Neural progenitor cell (in vitro differentiated cells): ENCODE results near the gene MTR. TPM values are rescaled to one million over a fixed set of nuclear protein-coding genes. Genes with fewer than 3 reads are reported as not detected.

Source experiments
- DNase-seq: peaks from one replicate; pipeline ENCODE4 v3.0.0-alpha.2; 2016; ENCODE audit warnings: low spot score
- H2AFZ ChIP-seq: fragments of 200-600 bp; sonication (generic); replicated peaks from 2 replicates; pipeline ENCODE4 v1.6.1; 2016; ENCODE audit warnings: antibody characterized with exemption
- H3F3A ChIP-seq: fragments of 200-600 bp; sonication (generic); 2 replicates; pipeline ENCODE4 v1.6.1; 2016; ENCODE audit warnings: antibody characterized with exemption, low read depth
- H3K27ac ChIP-seq: fragments of 200-600 bp; sonication (generic); 2 replicates; pipeline ENCODE4 v1.5.1; 2016; ENCODE audit warnings: mild to moderate bottlenecking
- H3K27me3 ChIP-seq: fragments of 200-600 bp; sonication (generic); 2 replicates; pipeline ENCODE4 v1.6.1; 2016; ENCODE audit warnings: mild to moderate bottlenecking, moderate library complexity
- H3K36me3 ChIP-seq: fragments of 200-600 bp; sonication (generic); 2 replicates; pipeline ENCODE4 v1.5.1; 2016
- H3K4me1 ChIP-seq: fragments of 200-600 bp; sonication (generic); 2 replicates; pipeline ENCODE4 v1.6.1; 2016; ENCODE audit warnings: mixed run types
- H3K4me2 ChIP-seq: fragments of 200-600 bp; sonication (generic); 2 replicates; pipeline ENCODE4 v1.6.1; 2016
- H3K4me3 ChIP-seq: fragments of 200-600 bp; sonication (generic); 2 replicates; pipeline ENCODE4 v1.5.1; 2016
- H3K79me2 ChIP-seq: fragments of 200-600 bp; sonication (generic); 2 replicates; pipeline ENCODE4 v1.6.1; 2016; ENCODE audit warnings: low read depth
- H3K9ac ChIP-seq: fragments of 200-600 bp; sonication (generic); 2 replicates; pipeline ENCODE4 v1.6.1; 2016
- H3K9me3 ChIP-seq: fragments of 200-600 bp; sonication (generic); 2 replicates; pipeline ENCODE4 v1.5.1; 2016; ENCODE audit warnings: low read depth
- H4K20me1 ChIP-seq: fragments of 200-600 bp; sonication (generic); 2 replicates; pipeline ENCODE4 v1.6.1; 2016; ENCODE audit warnings: low read depth
- H3K27ac Mint-ChIP-seq: 3 replicates; pipeline ENCODE4 v1.8.0; 2021; ENCODE audit warnings: mixed read lengths
- H3K27me3 Mint-ChIP-seq: 2 replicates; pipeline ENCODE4 v1.8.0; 2022; ENCODE audit warnings: low read depth, mild to moderate bottlenecking, inconsistent platforms, moderate library complexity, mixed read lengths; ENCODE audit not compliant: insufficient read depth
- H3K36me3 Mint-ChIP-seq: 3 replicates; pipeline ENCODE4 v1.8.0; 2021; ENCODE audit warnings: mixed read lengths
- H3K4me1 Mint-ChIP-seq: 3 replicates; pipeline ENCODE4 v1.8.0; 2021; ENCODE audit warnings: mixed read lengths
- H3K4me3 Mint-ChIP-seq: 3 replicates; pipeline ENCODE4 v1.8.0; 2021; ENCODE audit warnings: mild to moderate bottlenecking, moderate library complexity, mixed read lengths
- H3K9me3 Mint-ChIP-seq: 3 replicates; pipeline ENCODE4 v1.8.0; 2020; ENCODE audit warnings: mixed read lengths
- EZH2 ChIP-seq: fragments of 200-600 bp; sonication (generic); IDR thresholded peaks from 2 replicates; pipeline ENCODE4 v1.6.1; 2017; ENCODE audit warnings: antibody characterized with exemption, mild to moderate bottlenecking, moderate library complexity
- EZH2phosphoT487 ChIP-seq: fragments of 200-600 bp; sonication (generic); IDR thresholded peaks from 2 replicates; pipeline ENCODE4 v1.6.1; 2017; ENCODE audit warnings: antibody characterized with exemption
- total RNA-seq: library from RNA; depleted of rRNA; stranded (reverse); fragments of >200 nt; gene quantifications from 2 replicates; pipeline ENCODE4 v1.2.3, GENCODE V29; 2015; ENCODE audit warnings: low replicate concordance
- TF ChIP-seq, protein P1 (sequence below): fragments of 200-600 bp; sonication (generic); IDR thresholded peaks from 2 replicates; pipeline ENCODE4 v1.5.1; 2017; ENCODE audit warnings: antibody characterized with exemption, mild to moderate bottlenecking

The MTR gene
- total RNA-seq, 1 donor from 2014 or later: 27.3 TPM

DNA sequence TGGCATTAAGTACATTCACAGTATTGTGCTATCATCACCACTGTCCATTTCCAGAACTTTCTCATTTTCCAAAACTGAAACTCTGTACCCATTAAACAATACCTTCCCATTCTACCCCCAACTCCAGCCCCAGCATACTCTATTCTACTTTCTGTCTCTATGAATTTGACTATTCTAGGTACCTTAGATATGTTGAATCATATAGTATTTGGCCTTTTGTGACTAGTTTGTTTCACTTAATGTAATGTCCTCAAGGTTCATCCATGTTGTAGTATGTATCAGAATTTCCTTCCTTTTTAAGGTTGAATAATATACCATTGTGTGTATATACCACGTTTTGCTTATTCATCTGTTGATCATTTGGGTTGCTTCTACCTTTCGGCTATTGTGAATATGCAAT, 11.5 kb downstream of the MTR start:
- no peaks in the 10 kb centered on the region for H4K20me1 ChIP-seq
- H3K4me3 Mint-ChIP-seq: no peak overlapping the region
- no peak overlapping the region for H3K4me3 ChIP-seq
- H3K36me3 Mint-ChIP-seq: peaks cover 25% of the 10 kb centered on the region
- H3K4me1 Mint-ChIP-seq: no peaks in the 10 kb centered on the region
- H3K27ac ChIP-seq: no peak overlapping the region
- H3K27ac Mint-ChIP-seq: no peak overlapping the region
- H3K36me3 ChIP-seq: no peaks in the 10 kb centered on the region
- no peaks in the 10 kb centered on the region for H3F3A ChIP-seq
- H3K9me3 ChIP-seq: no peaks in the 10 kb centered on the region
- no peak for TF ChIP-seq EZH2phosphoT487
- no peak overlapping the region for H3K4me2 ChIP-seq
- no peak overlapping the region for H3K9ac ChIP-seq
- DNase-seq: no peak
- no peaks in the 10 kb centered on the region for H3K27me3 ChIP-seq
- H3K9me3 Mint-ChIP-seq: no peaks in the 10 kb centered on the region
- H3K4me1 ChIP-seq: no peaks in the 10 kb centered on the region
- H2AFZ ChIP-seq: no peak overlapping the region
- no peaks in the 10 kb centered on the region for H3K27me3 Mint-ChIP-seq
- H3K79me2 ChIP-seq: peaks cover 10% of the 10 kb centered on the region

DNA sequence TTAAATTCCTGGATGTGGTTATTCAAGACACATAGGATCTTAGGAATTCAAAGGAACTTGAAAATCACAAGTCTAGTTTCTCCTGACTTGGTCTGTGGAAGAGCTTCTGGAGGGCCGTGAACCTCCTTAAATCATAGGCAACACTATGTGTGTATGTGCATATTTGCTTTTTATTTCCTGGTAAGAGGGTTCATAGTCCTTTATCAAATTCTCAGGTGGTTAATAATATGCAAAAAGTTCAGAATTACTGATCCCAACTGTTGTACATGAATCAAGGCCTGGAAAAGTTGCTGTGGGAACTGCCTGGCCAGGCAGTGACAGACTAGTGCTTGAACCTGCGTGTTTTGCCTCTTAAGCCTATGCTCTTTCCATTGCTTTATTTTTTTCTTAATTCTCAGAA, 12.9 kb downstream of the MTR start:
- H3K79me2 ChIP-seq: peaks cover 3% of the 10 kb centered on the region
- Mint-ChIP-seq H3K9me3 (no peaks in the 10 kb centered on the region), H3K36me3 (peaks cover 25% of the 10 kb centered on the region), H3K4me3 (no peak overlapping the region), H3K27ac (no peak overlapping the region), H3K27me3 (no peaks in the 10 kb centered on the region), H3K4me1 (no peaks in the 10 kb centered on the region)
- H3K9ac ChIP-seq: no peak overlapping the region
- no peak for DNase-seq
- no peaks in the 10 kb centered on the region for H3K9me3 ChIP-seq
- no peak overlapping the region for H3K4me2 ChIP-seq
- H3K36me3 ChIP-seq: no peaks in the 10 kb centered on the region
- H3F3A ChIP-seq: no peaks in the 10 kb centered on the region
- H3K27me3 ChIP-seq: no peaks in the 10 kb centered on the region
- H2AFZ ChIP-seq: no peak overlapping the region
- H4K20me1 ChIP-seq: no peaks in the 10 kb centered on the region
- H3K27ac ChIP-seq: no peak overlapping the region
- no peak overlapping the region for H3K4me3 ChIP-seq
- no peaks in the 10 kb centered on the region for H3K4me1 ChIP-seq
- no peak for TF ChIP-seq EZH2phosphoT487
- TF ChIP-seq EZH2: no peak
- TF ChIP-seq, protein P1, sequence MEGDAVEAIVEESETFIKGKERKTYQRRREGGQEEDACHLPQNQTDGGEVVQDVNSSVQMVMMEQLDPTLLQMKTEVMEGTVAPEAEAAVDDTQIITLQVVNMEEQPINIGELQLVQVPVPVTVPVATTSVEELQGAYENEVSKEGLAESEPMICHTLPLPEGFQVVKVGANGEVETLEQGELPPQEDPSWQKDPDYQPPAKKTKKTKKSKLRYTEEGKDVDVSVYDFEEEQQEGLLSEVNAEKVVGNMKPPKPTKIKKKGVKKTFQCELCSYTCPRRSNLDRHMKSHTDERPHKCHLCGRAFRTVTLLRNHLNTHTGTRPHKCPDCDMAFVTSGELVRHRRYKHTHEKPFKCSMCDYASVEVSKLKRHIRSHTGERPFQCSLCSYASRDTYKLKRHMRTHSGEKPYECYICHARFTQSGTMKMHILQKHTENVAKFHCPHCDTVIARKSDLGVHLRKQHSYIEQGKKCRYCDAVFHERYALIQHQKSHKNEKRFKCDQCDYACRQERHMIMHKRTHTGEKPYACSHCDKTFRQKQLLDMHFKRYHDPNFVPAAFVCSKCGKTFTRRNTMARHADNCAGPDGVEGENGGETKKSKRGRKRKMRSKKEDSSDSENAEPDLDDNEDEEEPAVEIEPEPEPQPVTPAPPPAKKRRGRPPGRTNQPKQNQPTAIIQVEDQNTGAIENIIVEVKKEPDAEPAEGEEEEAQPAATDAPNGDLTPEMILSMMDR: no peak

DNA sequence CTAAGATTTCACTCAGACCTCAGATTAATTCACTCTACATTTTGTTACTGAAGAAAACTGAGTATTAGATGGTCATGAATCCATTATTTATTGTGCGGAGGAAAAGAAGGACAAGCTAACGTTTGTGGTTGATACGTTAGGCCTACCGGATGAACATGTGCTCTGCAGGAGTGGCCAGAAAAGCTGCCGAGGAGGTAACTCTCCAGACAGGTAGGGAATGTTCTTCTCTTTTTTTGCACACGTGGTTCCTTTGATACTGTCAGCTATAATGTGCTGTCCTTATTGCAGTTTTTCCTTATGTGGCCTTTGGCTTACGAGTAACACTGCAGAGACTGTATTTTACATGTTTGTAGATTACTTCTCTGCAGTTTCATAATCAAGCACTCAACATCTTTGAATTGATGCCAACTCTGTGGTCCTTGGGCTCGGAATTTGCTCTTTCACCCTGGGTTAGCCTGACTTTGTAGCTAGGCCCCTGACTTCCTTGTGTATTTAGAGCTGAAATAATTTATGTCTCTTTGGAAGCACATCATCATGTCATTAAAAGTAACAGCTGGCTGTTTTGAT, 13.6 kb downstream of the MTR start:
- peaks cover 26% of the 10 kb centered on the region for H3K36me3 Mint-ChIP-seq
- DNase-seq: no peak
- Histone ChIP-seq H4K20me1 (no peaks in the 10 kb centered on the region), H3K4me1 (no peaks in the 10 kb centered on the region), H3K9me3 (no peaks in the 10 kb centered on the region), H3K4me3 (no peak overlapping the region), H3K4me2 (no peak overlapping the region), H2AFZ (no peak overlapping the region), H3K79me2 (no peaks in the 10 kb centered on the region), H3K27me3 (no peaks in the 10 kb centered on the region), H3K27ac (no peak overlapping the region), H3K9ac (no peak overlapping the region), H3K36me3 (no peaks in the 10 kb centered on the region), H3F3A (no peaks in the 10 kb centered on the region)
- TF ChIP-seq, protein P1: no peak
- no peak for TF ChIP-seq EZH2phosphoT487
- no peak for TF ChIP-seq EZH2
- H3K27me3 Mint-ChIP-seq: no peaks in the 10 kb centered on the region
- H3K9me3 Mint-ChIP-seq: no peaks in the 10 kb centered on the region
- no peak overlapping the region for H3K4me3 Mint-ChIP-seq
- no peak overlapping the region for H3K27ac Mint-ChIP-seq
- no peaks in the 10 kb centered on the region for H3K4me1 Mint-ChIP-seq

DNA sequence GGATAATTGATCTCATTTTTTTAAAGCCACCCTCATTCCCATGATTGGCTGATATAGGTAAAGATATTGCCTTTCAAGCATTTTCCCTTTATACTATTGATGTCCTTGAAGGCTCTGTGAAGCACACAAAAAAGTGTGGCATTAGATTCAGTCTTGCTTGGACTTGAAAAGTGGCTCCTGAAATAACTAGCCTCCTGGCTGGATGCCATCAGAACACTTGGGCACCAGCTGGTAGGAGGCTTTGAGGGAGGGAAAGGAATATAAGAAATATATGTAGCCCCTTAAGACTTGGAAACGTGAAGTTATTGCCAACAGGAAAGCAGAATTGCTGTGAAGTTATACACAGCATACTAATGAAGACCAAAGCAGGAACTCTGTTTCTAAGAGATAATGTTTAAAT, 14.1 kb downstream of the MTR start:
- H3K79me2 ChIP-seq: no peaks in the 10 kb centered on the region
- Mint-ChIP-seq H3K27ac (no peak overlapping the region), H3K9me3 (no peaks in the 10 kb centered on the region), H3K27me3 (no peaks in the 10 kb centered on the region), H3K36me3 (peaks cover 29% of the 10 kb centered on the region), H3K4me3 (no peak overlapping the region), H3K4me1 (no peaks in the 10 kb centered on the region)
- no peaks in the 10 kb centered on the region for H4K20me1 ChIP-seq
- no peak overlapping the region for H3K9ac ChIP-seq
- H2AFZ ChIP-seq: no peak overlapping the region
- no peak for DNase-seq
- H3K4me2 ChIP-seq: no peak overlapping the region
- no peaks in the 10 kb centered on the region for H3K4me1 ChIP-seq
- no peak overlapping the region for H3K27ac ChIP-seq
- H3K36me3 ChIP-seq: no peaks in the 10 kb centered on the region
- no peak overlapping the region for H3K4me3 ChIP-seq
- H3F3A ChIP-seq: no peaks in the 10 kb centered on the region
- no peaks in the 10 kb centered on the region for H3K9me3 ChIP-seq
- TF ChIP-seq EZH2phosphoT487 (no peak), EZH2 (no peak)
- TF ChIP-seq, protein P1: no peak
- H3K27me3 ChIP-seq: no peaks in the 10 kb centered on the region
